Measurements from ENCODE around the gene SLC22A2. TPM values are rescaled to one million over a fixed set of nuclear protein-coding genes. Genes with fewer than 3 reads are reported as not detected.

SLC22A2 gene
- total RNA-seq, 2 experiments from 2014 or later = not detected

DNA sequence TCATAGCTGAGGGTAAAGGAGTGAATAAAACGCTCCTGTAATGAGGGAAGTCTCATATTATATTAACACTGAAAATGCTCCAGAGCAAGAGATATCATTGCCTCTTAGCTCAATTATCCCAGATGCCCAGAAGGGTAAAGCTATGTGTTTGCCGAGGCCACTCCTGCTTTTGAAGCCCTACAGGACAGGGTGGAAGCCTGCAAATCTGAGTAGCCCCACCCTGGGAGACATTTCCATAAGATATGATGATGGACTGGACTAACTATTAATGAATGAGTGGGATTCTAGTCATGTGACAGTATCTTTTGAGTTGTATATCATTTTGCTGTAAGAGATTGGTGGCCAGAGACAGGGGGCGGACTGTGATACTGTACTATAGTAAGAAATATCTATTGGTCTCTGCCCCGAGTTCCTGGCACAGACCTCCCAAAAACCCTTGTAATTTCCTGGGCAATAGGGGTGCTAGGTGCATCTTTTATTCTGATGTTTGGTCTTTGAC, 10.5 kb upstream of the SLC22A2 start:
- Histone ChIP-seq H2AFZ (ENCODE audit: low read length) (no peak overlapping the region), H3K36me3 (ENCODE audit: insufficient read depth, low read length) (no peaks in the 10 kb centered on the region), H3K4me1 (ENCODE audit: insufficient read depth, low read length, poor library complexity, severe bottlenecking) (no peaks in the 10 kb centered on the region), H3K27ac (ENCODE audit: low read depth, low read length, poor library complexity, severe bottlenecking) (no peak overlapping the region), H4K20me1 (ENCODE audit: insufficient read depth, low read length) (no peaks in the 10 kb centered on the region), H3K4me3 (ENCODE audit: low read depth, low read length, poor library complexity, severe bottlenecking) (no peak overlapping the region), H3K79me2 (ENCODE audit: insufficient read depth, low read depth, low read length) (no peaks in the 10 kb centered on the region), H3K9me3 (ENCODE audit: low read length) (no peaks in the 10 kb centered on the region), H3K9me2 (ENCODE audit: insufficient read depth, low read length) (no peaks in the 10 kb centered on the region), H3K4me2 (ENCODE audit: low read length) (no peak overlapping the region)
- BruUV-seq (replicated peaks) = no TSS peak
- DNase-seq (ENCODE audit: low spot score) = no peak
- ChIA-PET POLR2A (no interaction called here), CTCF (ENCODE audit: unreplicated experiment) (no interaction called here)
- TF ChIP-seq EZH2phosphoT487 (IDR thresholded peaks at IDR 0.05; ENCODE audit: borderline replicate concordance, low read depth, low read length) = no peak
- TF ChIP-seq, protein P1, sequence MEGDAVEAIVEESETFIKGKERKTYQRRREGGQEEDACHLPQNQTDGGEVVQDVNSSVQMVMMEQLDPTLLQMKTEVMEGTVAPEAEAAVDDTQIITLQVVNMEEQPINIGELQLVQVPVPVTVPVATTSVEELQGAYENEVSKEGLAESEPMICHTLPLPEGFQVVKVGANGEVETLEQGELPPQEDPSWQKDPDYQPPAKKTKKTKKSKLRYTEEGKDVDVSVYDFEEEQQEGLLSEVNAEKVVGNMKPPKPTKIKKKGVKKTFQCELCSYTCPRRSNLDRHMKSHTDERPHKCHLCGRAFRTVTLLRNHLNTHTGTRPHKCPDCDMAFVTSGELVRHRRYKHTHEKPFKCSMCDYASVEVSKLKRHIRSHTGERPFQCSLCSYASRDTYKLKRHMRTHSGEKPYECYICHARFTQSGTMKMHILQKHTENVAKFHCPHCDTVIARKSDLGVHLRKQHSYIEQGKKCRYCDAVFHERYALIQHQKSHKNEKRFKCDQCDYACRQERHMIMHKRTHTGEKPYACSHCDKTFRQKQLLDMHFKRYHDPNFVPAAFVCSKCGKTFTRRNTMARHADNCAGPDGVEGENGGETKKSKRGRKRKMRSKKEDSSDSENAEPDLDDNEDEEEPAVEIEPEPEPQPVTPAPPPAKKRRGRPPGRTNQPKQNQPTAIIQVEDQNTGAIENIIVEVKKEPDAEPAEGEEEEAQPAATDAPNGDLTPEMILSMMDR (conservative IDR thresholded peaks at IDR 0.05; ENCODE audit: low read length) = no peak
- intact Hi-C loops (cut with micrococcal nuclease; ENCODE audit: unreplicated experiment) = no loop called here

- H3K9me2 ChIP-seq (ENCODE audit: insufficient read depth, low read length) = no peaks in the 10 kb centered on the region
- ChIA-PET CTCF (ENCODE audit: unreplicated experiment) (no interaction called here), POLR2A (no interaction called here)
- H3K4me2 ChIP-seq (ENCODE audit: low read length) = no peak overlapping the region
- H2AFZ ChIP-seq (ENCODE audit: low read length) = no peak overlapping the region
- H3K4me3 ChIP-seq (ENCODE audit: low read depth, low read length, poor library complexity, severe bottlenecking) = no peak overlapping the region
- H3K9me3 ChIP-seq (ENCODE audit: low read length) = no peaks in the 10 kb centered on the region
- DNase-seq (ENCODE audit: low spot score) = no peak
- intact Hi-C loops (cut with micrococcal nuclease; ENCODE audit: unreplicated experiment) = no loop called here
- H3K4me1 ChIP-seq (ENCODE audit: insufficient read depth, low read length, poor library complexity, severe bottlenecking) = no peaks in the 10 kb centered on the region
- no peak overlapping the region for H3K27ac ChIP-seq (ENCODE audit: low read depth, low read length, poor library complexity, severe bottlenecking)
- no peaks in the 10 kb centered on the region for H4K20me1 ChIP-seq (ENCODE audit: insufficient read depth, low read length)
- H3K36me3 ChIP-seq (ENCODE audit: insufficient read depth, low read length) = no peaks in the 10 kb centered on the region
- H3K79me2 ChIP-seq (ENCODE audit: insufficient read depth, low read depth, low read length) = no peaks in the 10 kb centered on the region
- BruUV-seq (replicated peaks) = no TSS peak
- TF ChIP-seq EZH2phosphoT487 (IDR thresholded peaks at IDR 0.05; ENCODE audit: borderline replicate concordance, low read depth, low read length) = no peak
- TF ChIP-seq, protein P1 (conservative IDR thresholded peaks at IDR 0.05; ENCODE audit: low read length) = no peak
Measured at GRCh38 chr6:160267102-160267501, 8.5 kb upstream of the SLC22A2 start.

DNA sequence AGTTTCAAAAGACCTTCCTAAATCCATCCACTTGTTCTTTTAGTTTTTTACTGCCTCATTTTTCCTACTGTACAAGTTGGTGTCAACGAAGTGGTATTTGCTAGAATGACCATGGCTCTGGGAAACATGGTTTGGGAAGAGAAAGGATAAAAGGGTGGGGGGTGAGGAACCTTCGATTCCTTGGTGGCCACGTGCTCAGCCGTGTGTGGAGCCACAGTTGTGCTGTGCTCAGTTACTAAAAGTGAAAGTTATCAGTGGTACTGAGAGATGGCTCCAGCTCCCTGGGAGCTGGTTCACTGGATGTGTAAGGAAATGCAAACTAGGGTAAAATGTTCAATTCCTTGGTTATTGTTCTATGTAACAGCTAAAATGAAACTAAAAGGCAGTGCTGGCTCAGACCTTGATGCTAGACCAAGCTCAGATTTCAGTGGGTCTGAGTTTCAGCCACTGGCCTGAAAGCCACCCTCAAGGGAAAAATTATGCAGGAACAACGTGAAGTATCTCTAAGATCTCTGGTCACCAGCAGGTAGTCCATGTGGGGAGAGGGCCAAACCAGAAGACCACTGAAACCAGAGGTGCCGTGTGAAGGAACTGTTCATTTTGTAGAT, 7.4 kb upstream of the SLC22A2 start:
- Histone ChIP-seq H3K79me2 (ENCODE audit: insufficient read depth, low read depth, low read length) (no peaks in the 10 kb centered on the region), H3K4me1 (ENCODE audit: insufficient read depth, low read length, poor library complexity, severe bottlenecking) (no peaks in the 10 kb centered on the region), H3K27ac (ENCODE audit: low read depth, low read length, poor library complexity, severe bottlenecking) (no peak overlapping the region), H3K4me2 (ENCODE audit: low read length) (0 out of 2 replicates have a peak overlapping the region, but pooled peaks have one; percentile 0), H2AFZ (ENCODE audit: low read length) (no peak overlapping the region), H3K36me3 (ENCODE audit: insufficient read depth, low read length) (no peaks in the 10 kb centered on the region), H3K4me3 (ENCODE audit: low read depth, low read length, poor library complexity, severe bottlenecking) (no peak overlapping the region), H3K9me3 (ENCODE audit: low read length) (no peaks in the 10 kb centered on the region), H3K9me2 (ENCODE audit: insufficient read depth, low read length) (no peaks in the 10 kb centered on the region), H4K20me1 (ENCODE audit: insufficient read depth, low read length) (no peaks in the 10 kb centered on the region)
- DNase-seq (ENCODE audit: low spot score) = no peak
- ChIA-PET POLR2A (no interaction called here), CTCF (ENCODE audit: unreplicated experiment) (no interaction called here)
- TF ChIP-seq, protein P1 (conservative IDR thresholded peaks at IDR 0.05; ENCODE audit: low read length) = no peak
- TF ChIP-seq EZH2phosphoT487 (IDR thresholded peaks at IDR 0.05; ENCODE audit: borderline replicate concordance, low read depth, low read length) = no peak
- intact Hi-C loops (cut with micrococcal nuclease; ENCODE audit: unreplicated experiment) = no loop called here
- BruUV-seq (replicated peaks) = no TSS peak

Data from OCI-LY7 (cell line).